A549 (cell line): Measurements from ENCODE around the gene SLC44A2. TPM values are rescaled to one million over a fixed set of nuclear protein-coding genes. Genes with fewer than 3 reads are reported as not detected.

Experiments used
- ATAC-seq, 2 experiments: fragments of 200-7000 bp in 1 of 2; fragments of >200 bp in 1 of 2; cut with Nextera tagmentation in 1 of 2; cut with Tn5 transposase in 1 of 2; 3 replicates each; pipeline versions ENCODE4 v1.8.0 to v1.9.1; 2018 to 2020; ENCODE audit warnings: mild to moderate bottlenecking in 1 of 2, moderate library complexity in 1 of 2
- CTCF ChIA-PET: fragments of 300-600 bp; sonication (Branson Sonifier 250); formaldehyde crosslinking; extraction: SDS; loops from one replicate; lab custom pipeline; 2021; ENCODE audit warnings: antibody characterized with exemption, inconsistent platforms; lab: Yijun Ruan, JAX
- POLR2A ChIA-PET: fragments of 350-600 bp; formaldehyde crosslinking; extraction: SDS; loops from one replicate; lab custom pipeline; 2021; ENCODE audit warnings: antibody characterized with exemption, inconsistent platforms; lab: Yijun Ruan, JAX
- DNase-seq, 2 experiments: peaks; one replicate each; pipeline versions ENCODE4 v3.0.0 to v3.0.0-alpha.2; 2011 to 2016; ENCODE audit warnings: low read depth in 1 of 2, low spot score in 1 of 2
- FAIRE-seq: peaks from 2 replicates; lab custom pipeline; 2011; peaks lifted over from hg19 to GRCh38; lab: Jason Lieb, UNC
- H3K27ac ChIP-seq, 2 experiments: fragments of >200 bp; sonication (Bioruptor Twin); formaldehyde crosslinking; 3 replicates each; pipeline ENCODE4 v1.5.1; 2016 to 2017
- H3K4me1 ChIP-seq: fragments of >200 bp; sonication (Bioruptor Twin); formaldehyde crosslinking; 3 replicates; pipeline ENCODE4 v1.6.1; 2016
- H3K4me2 ChIP-seq: fragments of >200 bp; sonication (Bioruptor Twin); formaldehyde crosslinking; 3 replicates; pipeline ENCODE4 v1.6.1; 2016
- H3K4me3 ChIP-seq: fragments of >200 bp; sonication (Bioruptor Twin); formaldehyde crosslinking; 3 replicates; pipeline ENCODE4 v1.5.1; 2016
- H3K9me3 ChIP-seq: fragments of >200 bp; sonication (Bioruptor Twin); formaldehyde crosslinking; 3 replicates; pipeline ENCODE4 v1.6.1; 2016
- CEBPB ChIP-seq, 2 experiments: fragments of >200 bp in 1 of 2; sonication (Bioruptor Twin) in 1 of 2; formaldehyde crosslinking in 1 of 2; IDR thresholded peaks; 2 replicates each; pipeline ENCODE4 v1.6.1; 2012 to 2016
- E2F6 ChIP-seq: IDR thresholded peaks from 2 replicates; pipeline ENCODE4 v1.6.1; 2012; ENCODE audit warnings: low read depth, borderline replicate concordance
- FOSB ChIP-seq: fragments of 250-450 bp; sonication (Bioruptor Pico); IDR thresholded peaks from 2 replicates; pipeline ENCODE4 v1.5.0; 2020; ENCODE audit warnings: mild to moderate bottlenecking, moderate library complexity
- GATA3 ChIP-seq: IDR thresholded peaks from 2 replicates; pipeline ENCODE4 v1.6.1; 2012; ENCODE audit warnings: borderline replicate concordance
- HDAC2 ChIP-seq: fragments of 200-600 bp; sonication (generic); IDR thresholded peaks from 2 replicates; pipeline ENCODE4 v1.6.1; 2016
- HES2 ChIP-seq: fragments of >200 bp; sonication (Bioruptor Twin); formaldehyde crosslinking; IDR thresholded peaks from 2 replicates; pipeline ENCODE4 v1.6.1; 2016
- HMGXB4 ChIP-seq: fragments of 250-450 bp; sonication (Bioruptor Pico); IDR thresholded peaks from 2 replicates; pipeline ENCODE4 v1.5.0; 2021; ENCODE audit warnings: mild to moderate bottlenecking, moderate library complexity, borderline replicate concordance
- KDM5A ChIP-seq: fragments of 200-600 bp; sonication (generic); IDR thresholded peaks from 2 replicates; pipeline ENCODE4 v1.6.1; 2016; ENCODE audit warnings: antibody characterized with exemption, mild to moderate bottlenecking
- MAX ChIP-seq: IDR thresholded peaks from 2 replicates; pipeline ENCODE4 v1.6.1; 2012
- MAZ ChIP-seq: fragments of 150-350 bp; IDR thresholded peaks from 2 replicates; pipeline ENCODE4 v1.6.1; 2014; ENCODE audit warnings: antibody characterized with exemption, low read depth, low read length, borderline replicate concordance
- NPAS2 ChIP-seq: fragments of 250-450 bp; sonication (Bioruptor Pico); IDR thresholded peaks from 2 replicates; pipeline ENCODE4 v1.8.0; 2022; ENCODE audit warnings: mild to moderate bottlenecking, moderate library complexity, borderline replicate concordance
- POLR2AphosphoS2 ChIP-seq: conservative IDR thresholded peaks from 2 replicates; pipeline ENCODE4 v1.6.1; 2012; ENCODE audit warnings: low read length, improper control_type of control experiment, inconsistent platforms
- SMC3 ChIP-seq: fragments of >200 bp; sonication (Bioruptor Twin); formaldehyde crosslinking; IDR thresholded peaks from 3 replicates; pipeline ENCODE4 v1.6.1; 2018; ENCODE audit warnings: inconsistent platforms
- ZFP36 ChIP-seq: fragments of 450-650 bp; IDR thresholded peaks from 2 replicates; pipeline ENCODE4 v1.6.1; 2014; ENCODE audit warnings: borderline replicate concordance; ENCODE audit not compliant: partially characterized antibody
- ZNF302 ChIP-seq: fragments of 250-450 bp; sonication (Bioruptor Pico); IDR thresholded peaks from 2 replicates; pipeline ENCODE4 v1.9.0; 2021; ENCODE audit warnings: inconsistent platforms, mild to moderate bottlenecking, moderate library complexity
- WGBS: methylation state at CpG from one replicate; pipeline ENCODE4 v1.1.6; 2017; ENCODE audit errors: missing lambda C conversion rate; 5-methylcytosine and 5-hydroxymethylcytosine counted together
- polyA plus RNA-seq, 4 experiments: library from polyadenylated mRNA; depleted of rRNA in 3 of 4; stranded (reverse); fragments of >200 nt; fragmentation: RNase III in 1 of 4; extraction: RNeasy Plus Mini Kit Qiagen cat#74134 plus additional on column Dnase treatment in 1 of 4; gene quantifications; 2 replicates in 3 of 4; 3 replicates in 1 of 4; pipeline ENCODE4 v1.2.3, GENCODE V29; 2011 to 2017
- TF ChIP-seq, protein P1 (sequence below): fragments of >200 bp; sonication (Bioruptor Twin); formaldehyde crosslinking; IDR thresholded peaks from 3 replicates; pipeline ENCODE4 v1.5.1; 2016
- TF ChIP-seq, protein P2 (sequence below): fragments of 450-650 bp; IDR thresholded peaks from 2 replicates; pipeline ENCODE4 v1.6.1; 2014; ENCODE audit warnings: antibody characterized with exemption

The SLC44A2 gene
- polyA plus RNA-seq, 2 of the 4 experiments (the other 2 are of a cell fraction), result 8.3 TPM

GRCh38 chr19:10612499-10613119, 12.7 kb upstream of the SLC44A2 start:
- WGBS, result 91% methylated on average over 12 of the region's 15 CpGs
- CTCF ChIA-PET, result no interaction called here
- POLR2A ChIA-PET, result no interaction called here
- no peak for TF ChIP-seq E2F6
- no peak for TF ChIP-seq SMC3
- no peak overlapping the region for H3K27ac ChIP-seq
- DNase-seq (no peak), ATAC-seq (no peak), FAIRE-seq (no peak)
- H3K9me3 ChIP-seq, result no peaks in the 10 kb centered on the region
- H3K4me2 ChIP-seq, result no peak overlapping the region
- H3K4me3 ChIP-seq, result no peak overlapping the region
- no peaks in the 10 kb centered on the region for H3K4me1 ChIP-seq

DNA sequence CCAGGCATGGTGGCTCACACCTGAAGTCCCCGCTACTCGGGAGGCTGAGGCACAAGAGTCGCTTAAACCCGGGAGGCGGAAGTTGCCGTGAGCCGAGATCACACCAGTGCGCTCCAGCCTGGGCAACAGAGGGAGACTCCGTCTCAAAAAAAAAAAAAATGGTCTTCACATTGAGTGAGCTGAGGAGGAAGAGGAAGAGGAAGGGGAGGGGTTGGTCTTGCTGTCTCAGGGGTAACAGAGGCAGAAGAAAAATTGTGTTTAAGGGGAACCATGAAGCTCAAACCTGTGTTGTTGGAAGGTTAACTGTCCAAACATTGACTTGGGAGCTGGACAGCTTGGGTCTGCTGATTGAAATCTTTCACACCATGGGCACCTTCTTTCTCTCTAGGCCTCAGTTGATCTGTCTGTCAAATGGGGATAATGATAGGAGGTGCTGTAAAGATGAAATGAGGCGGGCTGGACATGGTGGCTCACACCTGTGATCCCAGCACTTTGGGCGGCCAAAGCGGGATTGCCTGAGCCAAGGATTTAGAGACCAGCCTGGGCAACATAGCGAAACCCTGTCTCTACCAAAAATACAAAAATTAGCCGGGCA, 9.8 kb upstream of the SLC44A2 start:
- Histone ChIP-seq H3K27ac (no peak overlapping the region), H3K4me2 (no peak overlapping the region), H3K4me3 (no peak overlapping the region), H3K9me3 (no peaks in the 10 kb centered on the region), H3K4me1 (no peaks in the 10 kb centered on the region)
- no peak for TF ChIP-seq ZNF302 (CRISPR knock-in tag)
- no peak for TF ChIP-seq MAZ
- no peak for TF ChIP-seq GATA3
- TF ChIP-seq KDM5A, result no peak
- TF ChIP-seq, protein P1, sequence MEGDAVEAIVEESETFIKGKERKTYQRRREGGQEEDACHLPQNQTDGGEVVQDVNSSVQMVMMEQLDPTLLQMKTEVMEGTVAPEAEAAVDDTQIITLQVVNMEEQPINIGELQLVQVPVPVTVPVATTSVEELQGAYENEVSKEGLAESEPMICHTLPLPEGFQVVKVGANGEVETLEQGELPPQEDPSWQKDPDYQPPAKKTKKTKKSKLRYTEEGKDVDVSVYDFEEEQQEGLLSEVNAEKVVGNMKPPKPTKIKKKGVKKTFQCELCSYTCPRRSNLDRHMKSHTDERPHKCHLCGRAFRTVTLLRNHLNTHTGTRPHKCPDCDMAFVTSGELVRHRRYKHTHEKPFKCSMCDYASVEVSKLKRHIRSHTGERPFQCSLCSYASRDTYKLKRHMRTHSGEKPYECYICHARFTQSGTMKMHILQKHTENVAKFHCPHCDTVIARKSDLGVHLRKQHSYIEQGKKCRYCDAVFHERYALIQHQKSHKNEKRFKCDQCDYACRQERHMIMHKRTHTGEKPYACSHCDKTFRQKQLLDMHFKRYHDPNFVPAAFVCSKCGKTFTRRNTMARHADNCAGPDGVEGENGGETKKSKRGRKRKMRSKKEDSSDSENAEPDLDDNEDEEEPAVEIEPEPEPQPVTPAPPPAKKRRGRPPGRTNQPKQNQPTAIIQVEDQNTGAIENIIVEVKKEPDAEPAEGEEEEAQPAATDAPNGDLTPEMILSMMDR, result no peak
- TF ChIP-seq CEBPB (IDR thresholded peaks at IDR 0.05), result no peak
- TF ChIP-seq MAX, result no peak
- TF ChIP-seq NPAS2 (CRISPR knock-in tag), result no peak
- TF ChIP-seq HDAC2, result no peak
- TF ChIP-seq, protein P2, sequence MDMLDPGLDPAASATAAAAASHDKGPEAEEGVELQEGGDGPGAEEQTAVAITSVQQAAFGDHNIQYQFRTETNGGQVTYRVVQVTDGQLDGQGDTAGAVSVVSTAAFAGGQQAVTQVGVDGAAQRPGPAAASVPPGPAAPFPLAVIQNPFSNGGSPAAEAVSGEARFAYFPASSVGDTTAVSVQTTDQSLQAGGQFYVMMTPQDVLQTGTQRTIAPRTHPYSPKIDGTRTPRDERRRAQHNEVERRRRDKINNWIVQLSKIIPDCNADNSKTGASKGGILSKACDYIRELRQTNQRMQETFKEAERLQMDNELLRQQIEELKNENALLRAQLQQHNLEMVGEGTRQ, result no peak
- TF ChIP-seq ZFP36, result no peak
- no peak for TF ChIP-seq HES2
- TF ChIP-seq FOSB (CRISPR knock-in tag), result no peak
- no peak for TF ChIP-seq POLR2AphosphoS2
- no peak for TF ChIP-seq HMGXB4 (CRISPR knock-in tag)
- ATAC-seq (no peak), FAIRE-seq (no peak), DNase-seq (no peak)
- CTCF ChIA-PET, result no interaction called here
- POLR2A ChIA-PET, result no interaction called here
- 94% methylated on average over 14 of the region's 14 CpGs for WGBS
